ENCODE measurements around the gene INHBE. TPM values are rescaled to one million over a fixed set of nuclear protein-coding genes. Genes with fewer than 3 reads are reported as not detected.
A peak's percentile ranks its signal among the peaks of the same experiment; 100 is the strongest.

The INHBE gene
- total and polyA plus RNA-seq, 2 of the 8 experiments (the other 6 are each of a cell fraction or from before 2014, with no cell fraction given): 10.2 to 18.8 TPM

- Histone ChIP-seq H3K79me1 (ENCODE audit: low read depth, low read length) (0 out of 2 replicates have a peak, but pooled peaks cover under 1% of the 10 kb centered on the region), H3K4me3 (ENCODE audit: extremely low read depth in 1 of 4, insufficient read depth in 2 of 4, low read depth in 3 of 4, low read length in 4 of 4) (no peak overlapping the region), H3K9ac (replicated peaks in 1 of 4; ENCODE audit: extremely low read depth in 1 of 4, low read depth in 3 of 4, low read length in 3 of 4) (no peak overlapping the region), H3K4me1 (replicated peaks in 1 of 4; ENCODE audit: control insufficient read depth in 3 of 4, insufficient read depth in 4 of 4, low read length in 3 of 4) (no peaks in the 10 kb centered on the region; a peak in 2 of 7 replicates), H2AFZ (ENCODE audit: low read length) (0 out of 2 replicates have a peak overlapping the region, but pooled peaks have one; percentile 36), H3K23me2 (ENCODE audit: low read depth, low read length) (peaks cover under 1% of the 10 kb centered on the region; the same call in 1 of the 2 replicates), H3K23ac (ENCODE audit: insufficient read length) (no peak overlapping the region), H3K36me3 (ENCODE audit: control insufficient read depth in 2 of 4, insufficient read depth in 4 of 4, low read length in 3 of 4) (no peaks in the 10 kb centered on the region), H4K20me1 (replicated peaks in 1 of 2; ENCODE audit: control insufficient read depth in 1 of 2, insufficient read depth in 2 of 2, low read length in 2 of 2) (no peaks in the 10 kb centered on the region), H3K27me3 (replicated peaks in 1 of 4; ENCODE audit: control insufficient read depth in 3 of 4, extremely low read depth in 1 of 4, insufficient read depth in 3 of 4, low read length in 3 of 4) (no peaks in the 10 kb centered on the region), H3K9me3 (ENCODE audit: insufficient read depth in 2 of 2, low read depth in 1 of 2, low read length in 1 of 2) (no peaks in the 10 kb centered on the region), H2BK20ac (ENCODE audit: low read length) (0 out of 2 replicates have a peak overlapping the region, but pooled peaks have one; percentile 3), H4K91ac (replicated peaks; ENCODE audit: insufficient read length, low read length) (no peak overlapping the region), H4K5ac (ENCODE audit: insufficient read length, low read depth, low read length) (no peak overlapping the region), H3K4me2 (ENCODE audit: insufficient read depth in 1 of 2, low read depth in 2 of 2, low read length in 2 of 2) (no peak overlapping the region), H3K27ac (ENCODE audit: low read depth, low read length) (no peak overlapping the region), H3K14ac (ENCODE audit: insufficient read length) (no peak overlapping the region), H3K4ac (replicated peaks; ENCODE audit: insufficient read length, low read depth, low read length) (no peak overlapping the region), H3K79me2 (ENCODE audit: control insufficient read depth in 1 of 2, insufficient read depth in 2 of 2, low read length in 2 of 2) (peaks cover 4 to 6% of the 10 kb centered on the region in 2 experiments), H2BK15ac (ENCODE audit: low read length) (no peak overlapping the region), H4K8ac (ENCODE audit: extremely low read depth, insufficient read depth, low read length) (no peak overlapping the region), H2BK120ac (replicated peaks; ENCODE audit: low read depth, low read length) (no peak overlapping the region), H2AK5ac (ENCODE audit: low read depth, low read length) (no peak overlapping the region), H2BK12ac (ENCODE audit: low read depth, low read length) (no peak overlapping the region), H3K18ac (ENCODE audit: extremely low read depth, low read length) (no peak overlapping the region), H2BK5ac (ENCODE audit: low read depth, low read length) (no peak overlapping the region), H3K56ac (replicated peaks; ENCODE audit: insufficient read length, low read depth, low read length) (peak overlapping the region; percentile 64)
- ChIA-PET CTCF (ENCODE audit: partially characterized antibody) (interaction anchor here (6.1 to 25.1 kb wide), 2 partner anchors 8 to 26 kb away, joined by 34 to 441 read pairs; partner anchors contain the start of genes GLI1 and INHBE), POLR2A (ENCODE audit: partially characterized antibody) (interaction anchor here (1.2 kb wide), 1 partner anchor 54 kb away, joined by 4 read pairs; no protein-coding TSS in a partner anchor)
- FAIRE-seq (no peak), DNase-seq (ENCODE audit: low read depth in 1 of 2, low spot score in 2 of 2) (no peak)
- WGBS, 2 experiments (ENCODE audit: extremely low coverage in 1 of 2, insufficient coverage in 1 of 2, insufficient read length in 1 of 2, insufficient replicate concordance in 2 of 2, low coverage in 1 of 2, low lambda C conversion rate in 2 of 2, missing lambda C conversion rate in 1 of 2): 54% methylated on average over 5 of the region's 5 CpGs; no CpG with 5 or more reads in 1 of the 2 experiments
- TF ChIP-seq SAP30 (IDR thresholded peaks at IDR 0.05; ENCODE audit: insufficient read depth, insufficient replicate concordance, low read length) (no peak), EGR1 (IDR thresholded peaks at IDR 0.05; ENCODE audit: borderline replicate concordance, low read depth, low read length) (no peak), KDM5A (IDR thresholded peaks at IDR 0.05; ENCODE audit: low read length) (no peak), FOSL1 (IDR thresholded peaks at IDR 0.05; ENCODE audit: insufficient read depth, low read depth, low read length) (no peak), RFX5 (IDR thresholded peaks at IDR 0.05; ENCODE audit: borderline replicate concordance, low read depth, low read length) (no peak), CHD2 (IDR thresholded peaks at IDR 0.05; ENCODE audit: low read length) (no peak), TCF12 (IDR thresholded peaks at IDR 0.05; ENCODE audit: low read depth, low read length) (no peak), ZNF274 (IDR thresholded peaks at IDR 0.05; ENCODE audit: borderline replicate concordance, extremely low read depth, low read length) (no peak), TAF1 (IDR thresholded peaks at IDR 0.05; ENCODE audit: low read depth, low read length) (no peak), HDAC6 (IDR thresholded peaks at IDR 0.05; ENCODE audit: low read depth, low read length) (no peak), EZH2 (IDR thresholded peaks at IDR 0.05; ENCODE audit: low read depth, low read length, severe bottlenecking) (no peak), YY1 (IDR thresholded peaks at IDR 0.05; ENCODE audit: low read depth, low read length) (no peak), CHD1 (IDR thresholded peaks at IDR 0.05; ENCODE audit: low read depth, low read length) (no peak), HDAC2 (IDR thresholded peaks at IDR 0.05; ENCODE audit: borderline replicate concordance in 1 of 2, low read depth in 2 of 2, low read length in 2 of 2) (no peak), SP4 (IDR thresholded peaks at IDR 0.05; ENCODE audit: low read length) (no peak)
These were observed 28.4 kb downstream of the INHBE start for GRCh38 chr12:57483466-57483865.
